HEK293 (cell line): ENCODE data around the gene SHISA9.
A peak's percentile ranks its signal among the peaks of the same experiment; 100 is the strongest.

ENCODE experiments used
- CTCF ChIA-PET: fragments of 350-600 bp; formaldehyde crosslinking; extraction: SDS; loops from one replicate; lab custom pipeline; 2021; ENCODE audit warnings: antibody characterized with exemption; lab: Yijun Ruan, JAX
- POLR2A ChIA-PET: fragments of 300-600 bp; formaldehyde crosslinking; extraction: SDS; loops from one replicate; lab custom pipeline; 2020; ENCODE audit warnings: antibody characterized with exemption, inconsistent platforms; lab: Yijun Ruan, JAX
- H3K27ac ChIP-seq: fragments of 200-500 bp; sonication (Bioruptor generic); 2 replicates; pipeline ENCODE4 v1.5.1; 2014; ENCODE audit warnings: low read depth, low read length, control low read depth, inconsistent platforms; ENCODE audit errors: extremely low read depth
- H3K36me3 ChIP-seq, 2 experiments: fragments of 200-500 bp in 1 of 2; sonication (Bioruptor generic) in 1 of 2; 1 replicate in 1 of 2; 2 replicates in 1 of 2; pipeline ENCODE4 v1.5.1; 2014 to 2017; ENCODE audit warnings: inconsistent platforms in 2 of 2, low read length in 2 of 2; ENCODE audit not compliant: control insufficient read depth in 2 of 2, insufficient read depth in 1 of 2
- H3K4me1 ChIP-seq: fragments of 200-500 bp; sonication (Bioruptor generic); 2 replicates; pipeline ENCODE4 v1.5.1; 2014; ENCODE audit warnings: mild to moderate bottlenecking, low read length, inconsistent platforms; ENCODE audit not compliant: control insufficient read depth, insufficient read depth
- H3K4me3 ChIP-seq: 2 replicates; pipeline ENCODE4 v1.5.1; 2011; ENCODE audit warnings: low read depth, mild to moderate bottlenecking, control low read depth, low read length, moderate library complexity
- H3K9me3 ChIP-seq: fragments of 200-500 bp; sonication (Bioruptor generic); 2 replicates; pipeline ENCODE4 v1.5.1; 2014; ENCODE audit warnings: low read depth, low read length, inconsistent platforms; ENCODE audit not compliant: control insufficient read depth, insufficient read depth
- HOXC10 ChIP-seq: sonication (generic); formaldehyde crosslinking; IDR thresholded peaks from 2 replicates; pipeline ENCODE4 v1.8.1; 2023; ENCODE audit warnings: mild to moderate bottlenecking, missing genetic modification reagents
- KLF16 ChIP-seq: fragments of 450-650 bp; formaldehyde crosslinking; IDR thresholded peaks from 2 replicates; pipeline ENCODE4 v1.5.1; 2017; ENCODE audit warnings: missing biosample characterization, missing genetic modification characterization
- SP2 ChIP-seq: fragments of 450-650 bp; formaldehyde crosslinking; IDR thresholded peaks from 2 replicates; pipeline ENCODE4 v1.5.1; 2016; ENCODE audit warnings: missing biosample characterization, missing genetic modification characterization
- WT1 ChIP-seq: fragments of 450-650 bp; formaldehyde crosslinking; IDR thresholded peaks from 2 replicates; pipeline ENCODE4 v1.5.1; 2016; ENCODE audit warnings: missing biosample characterization, missing genetic modification characterization
- ZBTB11 ChIP-seq: fragments of 450-650 bp; formaldehyde crosslinking; conservative IDR thresholded peaks from 2 replicates; pipeline ENCODE4 v1.5.1; 2016; ENCODE audit warnings: low read depth, missing biosample characterization, missing genetic modification characterization
- ZBTB49 ChIP-seq: fragments of 450-650 bp; formaldehyde crosslinking; IDR thresholded peaks from 2 replicates; pipeline ENCODE4 v1.5.1; 2016; ENCODE audit warnings: missing biosample characterization, missing genetic modification characterization, low read depth
- ZBTB7A ChIP-seq: fragments of 450-650 bp; formaldehyde crosslinking; IDR thresholded peaks from 2 replicates; pipeline ENCODE4 v1.5.1; 2016; ENCODE audit warnings: low read depth, missing biosample characterization, missing genetic modification characterization
- ZEB2 ChIP-seq: fragments of 450-650 bp; formaldehyde crosslinking; IDR thresholded peaks from 2 replicates; pipeline ENCODE4 v1.5.1; 2016; ENCODE audit warnings: missing biosample characterization, missing genetic modification characterization
- ZNF18 ChIP-seq: fragments of 450-650 bp; formaldehyde crosslinking; IDR thresholded peaks from 2 replicates; pipeline ENCODE4 v1.5.1; 2016; ENCODE audit warnings: missing biosample characterization, missing genetic modification characterization
- ZNF184 ChIP-seq: fragments of 450-650 bp; IDR thresholded peaks from 2 replicates; pipeline ENCODE4 v1.5.1; 2018; ENCODE audit warnings: missing biosample characterization, mild to moderate bottlenecking, missing genetic modification characterization
- ZNF2 ChIP-seq: fragments of 450-650 bp; formaldehyde crosslinking; IDR thresholded peaks from 2 replicates; pipeline ENCODE4 v1.5.1; 2016; ENCODE audit warnings: missing biosample characterization, missing genetic modification characterization
- ZNF248 ChIP-seq: fragments of 450-650 bp; formaldehyde crosslinking; IDR thresholded peaks from 2 replicates; pipeline ENCODE4 v1.5.1; 2017; ENCODE audit warnings: missing biosample characterization, missing genetic modification characterization
- ZNF280D ChIP-seq: fragments of 450-650 bp; formaldehyde crosslinking; IDR thresholded peaks from 2 replicates; pipeline ENCODE4 v1.5.1; 2016; ENCODE audit warnings: missing biosample characterization, missing genetic modification characterization
- ZNF311 ChIP-seq: fragments of 450-650 bp; formaldehyde crosslinking; IDR thresholded peaks from 2 replicates; pipeline ENCODE4 v1.5.1; 2017; ENCODE audit warnings: missing biosample characterization, missing genetic modification characterization, borderline replicate concordance
- ZNF366 ChIP-seq: fragments of 450-650 bp; formaldehyde crosslinking; conservative IDR thresholded peaks from 2 replicates; pipeline ENCODE4 v1.5.1; 2016; ENCODE audit warnings: missing biosample characterization, missing genetic modification characterization
- ZNF558 ChIP-seq: fragments of 450-650 bp; formaldehyde crosslinking; IDR thresholded peaks from 2 replicates; pipeline ENCODE4 v1.5.1; 2016; ENCODE audit warnings: missing biosample characterization, missing genetic modification characterization
- ZNF626 ChIP-seq: fragments of 450-650 bp; sonication (Bioruptor Pico); formaldehyde crosslinking; IDR thresholded peaks from 2 replicates; pipeline ENCODE4 v1.5.1; 2018; ENCODE audit warnings: missing biosample characterization, missing genetic modification characterization, inconsistent platforms
- ZNF660 ChIP-seq: fragments of 450-650 bp; IDR thresholded peaks from 2 replicates; pipeline ENCODE4 v1.5.1; 2018; ENCODE audit warnings: missing biosample characterization, mild to moderate bottlenecking, missing genetic modification characterization
- ZNF704 ChIP-seq: fragments of 450-650 bp; formaldehyde crosslinking; IDR thresholded peaks from 2 replicates; pipeline ENCODE4 v1.5.1; 2016; ENCODE audit warnings: missing biosample characterization, missing genetic modification characterization
- ZXDB ChIP-seq: fragments of 450-650 bp; formaldehyde crosslinking; IDR thresholded peaks from 2 replicates; pipeline ENCODE4 v1.5.1; 2016; ENCODE audit warnings: missing biosample characterization, missing genetic modification characterization

Gene SHISA9

GRCh38 chr16:13194766-13195165 is 293.4 kb downstream of the SHISA9 start (continued):
- TF ChIP-seq ZXDB (no peak), ZNF558 (no peak)

- Histone ChIP-seq H3K4me3 (no peak overlapping the region), H3K36me3 (no peaks in the 10 kb centered on the region), H3K9me3 (no peaks in the 10 kb centered on the region), H3K4me1 (no peaks in the 10 kb centered on the region), H3K27ac (no peak overlapping the region)
- ChIA-PET POLR2A (no interaction called here), CTCF (interaction anchor here (0.6 kb wide), 1 partner anchor 11 kb away, joined by 3 read pairs; no protein-coding TSS in a partner anchor)
- TF ChIP-seq WT1 (tag by site-specific recombination) (no peak), ZNF660 (tag by site-specific recombination) (no peak), ZNF366 (tag by site-specific recombination) (peak; percentile 52), ZBTB49 (tag by site-specific recombination) (no peak), ZNF626 (no peak)
Measured at GRCh38 chr16:13203725-13204124, 302.3 kb downstream of the SHISA9 start.

GRCh38 chr16:13205352-13205751 is 304.0 kb downstream of the SHISA9 start:
- no peaks in the 10 kb centered on the region for H3K4me1 ChIP-seq
- TF ChIP-seq ZBTB7A (tag by site-specific recombination) (no peak), KLF16 (tag by site-specific recombination) (no peak), HOXC10 (no peak), ZBTB11 (tag by site-specific recombination) (no peak)
- TF ChIP-seq, all 188 proteins: peak for 0
- H3K27ac ChIP-seq, result no peak overlapping the region
- ChIA-PET CTCF (no interaction called here), POLR2A (no interaction called here)
- no peaks in the 10 kb centered on the region for H3K9me3 ChIP-seq
- H3K36me3 ChIP-seq, result no peaks in the 10 kb centered on the region
- no peak overlapping the region for H3K4me3 ChIP-seq

- CTCF ChIA-PET, result no interaction called here
- H3K27ac ChIP-seq, result no peak overlapping the region
- no peaks in the 10 kb centered on the region for H3K36me3 ChIP-seq
- POLR2A ChIA-PET, result no interaction called here
- no peaks in the 10 kb centered on the region for H3K9me3 ChIP-seq
- no peaks in the 10 kb centered on the region for H3K4me1 ChIP-seq
- no peak overlapping the region for H3K4me3 ChIP-seq
- TF ChIP-seq ZNF311 (tag by site-specific recombination), result no peak
- TF ChIP-seq ZEB2 (tag by site-specific recombination), result no peak
- TF ChIP-seq ZNF704 (tag by site-specific recombination), result no peak
- TF ChIP-seq ZNF18, result no peak
- no peak for TF ChIP-seq SP2 (tag by site-specific recombination)
- no peak for TF ChIP-seq ZNF2 (tag by site-specific recombination)
- TF ChIP-seq ZNF184 (tag by site-specific recombination), result no peak
- TF ChIP-seq ZNF248 (tag by site-specific recombination), result no peak
- TF ChIP-seq ZNF280D (tag by site-specific recombination), result no peak
Measured at GRCh38 chr16:13206606-13207005, 305.2 kb downstream of the SHISA9 start.
